Activated B cell treated with CpG ODN at 0.5 μM for 24 hours (primary cell): Measurements from ENCODE around the gene ZCCHC8. TPM values are rescaled to one million over a fixed set of nuclear protein-coding genes. Genes with fewer than 3 reads are reported as not detected.
A peak's percentile ranks its signal among the peaks of the same experiment; 100 is the strongest.

ENCODE experiments used
- ATAC-seq: fragments of 200-7000 bp; cut with Tn5 transposase; one replicate; pipeline ENCODE4 v1.10.0; 2021; ENCODE audit warnings: low read depth, mild to moderate bottlenecking, moderate library complexity
- CTCF ChIA-PET: fragments of 350-600 bp; sonication (Branson Sonifier 250); formaldehyde crosslinking; loops from one replicate; lab custom pipeline; 2021; ENCODE audit warnings: antibody characterized with exemption; lab: Charles Lee
- POLR2A ChIA-PET: fragments of 350-600 bp; sonication (Branson Sonifier 250); formaldehyde crosslinking; loops from one replicate; lab custom pipeline; 2021; ENCODE audit warnings: antibody characterized with exemption; lab: Charles Lee
- DNase-seq: peaks from one replicate; pipeline ENCODE4 v3.0.0; 2022
- H3K27ac Mint-ChIP-seq: one replicate; pipeline ENCODE4 v1.8.0; 2020; ENCODE audit warnings: mixed read lengths
- H3K27me3 Mint-ChIP-seq: one replicate; pipeline ENCODE4 v1.8.0; 2021; ENCODE audit warnings: mixed read lengths
- H3K36me3 Mint-ChIP-seq: one replicate; pipeline ENCODE4 v1.8.0; 2021; ENCODE audit warnings: low read depth, mixed read lengths
- H3K4me1 Mint-ChIP-seq: one replicate; pipeline ENCODE4 v1.8.0; 2021; ENCODE audit warnings: mixed read lengths
- H3K4me3 Mint-ChIP-seq: one replicate; pipeline ENCODE4 v1.8.0; 2020; ENCODE audit warnings: mild to moderate bottlenecking, mixed read lengths
- H3K9me3 Mint-ChIP-seq: one replicate; pipeline ENCODE4 v1.8.0; 2020; ENCODE audit warnings: mixed read lengths
- CTCF ChIP-seq: fragments of 200-600 bp; IDR thresholded peaks from one replicate; pipeline ENCODE4 v1.8.0; 2022; ENCODE audit warnings: antibody characterized with exemption, mild to moderate bottlenecking
- intact Hi-C: fragments of 100-400 bp; cut with micrococcal nuclease; formaldehyde crosslinking; loops from one replicate; pipeline ENCODE4 v1.15.1; 2024
- total RNA-seq: library from RNA; stranded (reverse); gene quantifications from 2 replicates; pipeline ENCODE4 v1.2.3, GENCODE V29; 2022

ZCCHC8 gene
- 39.8 and 48.0 TPM in 2 replicates for total RNA-seq

- DNase-seq (peak; percentile 89), ATAC-seq (peak; percentile 92)
- Mint-ChIP-seq H3K4me3 (peak within 1 kb of the TSS; percentile 97), H3K4me1 (peaks cover 44% of the 10 kb centered on the region), H3K27me3 (no peaks in the 10 kb centered on the region), H3K36me3 (peaks cover 51% of the 10 kb centered on the region), H3K9me3 (no peaks in the 10 kb centered on the region), H3K27ac (peak within 1 kb of the TSS; percentile 97)
- ChIA-PET POLR2A (interaction anchor here (0.5 to 6.9 kb wide), 33 partner anchors 9 to 1966 kb away, joined by 3 to 202 read pairs (median 5); partner anchors contain the start of genes CLIP1, DENR, DIABLO and KNTC1), CTCF (interaction anchor here (0.9 to 2.8 kb wide), 10 partner anchors 21 to 145 kb away, joined by 3 to 11 read pairs (median 3); partner anchors contain the start of genes CLIP1, KNTC1 and RSRC2)
- TF ChIP-seq CTCF, result no peak
- intact Hi-C loops, result loop anchor here (1.0 to 5.0 kb wide), 9 partner anchors 26 to 422 kb away; partner anchors contain the start of genes CLIP1, DENR, DIABLO and HCAR1
Observed at GRCh38 chr12:122500685-122501488, at the start of gene ZCCHC8. ZCCHC8 (minus strand) TSS chr12:122500932; CDS start chr12:122500840, 92 bp downstream.

DNA sequence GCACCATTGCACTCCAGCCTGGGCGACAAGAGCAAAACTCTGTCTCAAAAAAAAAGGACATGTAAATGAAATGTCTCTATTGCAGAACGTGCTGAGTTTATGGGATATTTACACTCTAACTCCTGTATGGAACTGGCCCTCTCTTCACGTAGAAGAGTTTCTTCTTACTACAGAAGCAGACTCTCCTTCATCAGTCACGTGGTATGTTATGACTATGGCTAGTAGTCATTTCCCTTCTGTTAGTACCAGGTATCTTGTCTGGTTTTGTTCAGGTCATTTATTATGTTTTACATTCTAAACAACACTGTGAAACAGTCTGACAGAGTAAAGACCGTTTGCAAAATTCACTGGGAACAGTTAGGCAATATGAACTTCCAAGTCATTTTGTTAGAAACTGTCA lies 46.6 kb upstream of the ZCCHC8 start:
- Mint-ChIP-seq H3K4me3 (no peak overlapping the region), H3K27ac (no peak overlapping the region), H3K27me3 (no peaks in the 10 kb centered on the region), H3K9me3 (no peaks in the 10 kb centered on the region), H3K36me3 (peaks cover 43% of the 10 kb centered on the region), H3K4me1 (peaks cover 26% of the 10 kb centered on the region)
- intact Hi-C loops, result no loop called here
- DNase-seq, result no peak
- POLR2A ChIA-PET, result interaction anchor here (0.7 to 0.8 kb wide), 2 partner anchors 11 to 898 kb away, joined by 3 to 11 read pairs; no protein-coding TSS in a partner anchor
- CTCF ChIA-PET, result interaction anchor here (0.6 kb wide), 1 partner anchor 222 kb away, joined by 3 read pairs; no protein-coding TSS in a partner anchor
- no peak for TF ChIP-seq CTCF
- ATAC-seq, result no peak

- Mint-ChIP-seq H3K36me3 (peaks cover 38% of the 10 kb centered on the region), H3K27ac (peak overlapping the region; percentile 83), H3K27me3 (no peaks in the 10 kb centered on the region), H3K4me1 (peaks cover 28% of the 10 kb centered on the region), H3K4me3 (peak overlapping the region; percentile 57), H3K9me3 (no peaks in the 10 kb centered on the region)
- TF ChIP-seq CTCF, result no peak
- peak; percentile 80 for ATAC-seq
- no peak for DNase-seq
- ChIA-PET POLR2A (interaction anchor here (1.2 to 2.9 kb wide), 2 partner anchors 19 to 23 kb away, joined by 4 to 13 read pairs; partner anchors contain the start of genes KNTC1 and RSRC2), CTCF (no interaction called here)
- intact Hi-C loops, result loop anchor here (1.0 to 2.0 kb wide), 2 partner anchors 15 to 19 kb away; partner anchors contain the start of gene KNTC1
Observed at GRCh38 chr12:122545855-122546254, 45.1 kb upstream of the ZCCHC8 start.

DNA sequence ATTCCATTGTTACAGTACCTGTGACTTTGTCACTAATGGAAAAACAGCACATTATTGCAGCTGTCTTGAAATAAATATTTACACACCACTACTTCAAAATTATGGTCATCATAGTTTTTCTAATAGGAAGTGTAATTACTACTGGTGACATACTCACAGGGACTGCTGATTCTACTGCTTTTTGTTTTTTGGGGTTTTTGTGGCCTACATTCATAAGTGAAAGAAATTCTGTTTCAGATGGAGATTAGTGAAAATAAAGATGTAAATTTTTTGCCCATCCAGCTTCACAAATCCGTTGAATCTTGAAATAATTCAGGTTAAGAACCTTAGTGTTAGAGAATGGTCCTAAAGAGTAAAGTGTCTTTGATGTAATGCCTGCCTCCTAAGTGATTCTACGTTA lies 43.8 kb upstream of the ZCCHC8 start:
- intact Hi-C loops, result loop anchor here (2.0 kb wide), 1 partner anchor 16 kb away; no protein-coding TSS in a partner anchor
- Mint-ChIP-seq H3K36me3 (peaks cover 29% of the 10 kb centered on the region), H3K4me3 (no peak overlapping the region), H3K4me1 (peaks cover 28% of the 10 kb centered on the region), H3K27ac (peak overlapping the region; percentile 82), H3K9me3 (no peaks in the 10 kb centered on the region), H3K27me3 (no peaks in the 10 kb centered on the region)
- ChIA-PET POLR2A (interaction anchor here (1.2 to 2.9 kb wide), 4 partner anchors 14 to 44 kb away, joined by 3 to 13 read pairs (median 4); partner anchors contain the start of genes KNTC1, RSRC2 and ZCCHC8), CTCF (no interaction called here)
- no peak for ATAC-seq
- TF ChIP-seq CTCF, result no peak
- DNase-seq, result no peak
